A549 (cell line): ENCODE data around the gene LINC01488.

Experiments
- CBX2 ChIP-seq: fragments of 200-600 bp; sonication (generic); IDR thresholded peaks from 2 replicates; pipeline ENCODE4 v1.6.1; 2016; ENCODE audit warnings: low read depth, mild to moderate bottlenecking, borderline replicate concordance
- CHD2 ChIP-seq: fragments of 150-350 bp; IDR thresholded peaks from 2 replicates; pipeline ENCODE4 v1.6.1; 2014; ENCODE audit warnings: low read length; ENCODE audit not compliant: partially characterized antibody
- CTCF ChIP-seq: fragments of >200 bp; sonication (Bioruptor Twin); formaldehyde crosslinking; IDR thresholded peaks from 3 replicates; pipeline ENCODE4 v1.5.1; 2016
- ESRRA ChIP-seq: fragments of 150-350 bp; IDR thresholded peaks from 2 replicates; pipeline ENCODE4 v1.6.1; 2014; ENCODE audit warnings: mild to moderate bottlenecking, low read length, borderline replicate concordance
- HMGXB4 ChIP-seq: fragments of 250-450 bp; sonication (Bioruptor Pico); IDR thresholded peaks from 2 replicates; pipeline ENCODE4 v1.5.0; 2021; ENCODE audit warnings: mild to moderate bottlenecking, moderate library complexity, borderline replicate concordance
- MAX ChIP-seq: IDR thresholded peaks from 2 replicates; pipeline ENCODE4 v1.6.1; 2012
- POLR2A ChIP-seq: IDR thresholded peaks from 2 replicates; pipeline ENCODE4 v1.6.1; 2012; ENCODE audit warnings: mild to moderate bottlenecking, low read length
- RAD21 ChIP-seq, 2 experiments: fragments of >200 bp in 1 of 2; sonication (Bioruptor Twin) in 1 of 2; formaldehyde crosslinking in 1 of 2; IDR thresholded peaks in 1 of 2; conservative IDR thresholded peaks in 1 of 2; 2 replicates in 1 of 2; 3 replicates in 1 of 2; pipeline ENCODE4 v1.6.1; 2012 to 2018; ENCODE audit warnings: inconsistent platforms in 1 of 2
- RCOR1 ChIP-seq: fragments of 150-350 bp; IDR thresholded peaks from 2 replicates; pipeline ENCODE4 v1.6.1; 2014; ENCODE audit warnings: antibody characterized with exemption, low read length, low read depth
- REST ChIP-seq: fragments of 200-600 bp; sonication (generic); IDR thresholded peaks from 2 replicates; pipeline ENCODE4 v1.6.1; 2016; ENCODE audit warnings: antibody characterized with exemption, mild to moderate bottlenecking, moderate library complexity
- SMC3 ChIP-seq: fragments of >200 bp; sonication (Bioruptor Twin); formaldehyde crosslinking; IDR thresholded peaks from 3 replicates; pipeline ENCODE4 v1.6.1; 2018; ENCODE audit warnings: inconsistent platforms

- TF ChIP-seq CTCF (no peak), POLR2A (no peak), REST (no peak), RAD21 (conservative IDR thresholded peaks at IDR 0.05 in 1 of 2, IDR thresholded peaks at IDR 0.05 in 1 of 2) (no peak), CHD2 (no peak), MAX (no peak), HMGXB4 (CRISPR knock-in tag) (no peak), SMC3 (no peak), RCOR1 (no peak), ESRRA (no peak), CBX2 (no peak)
Measured at GRCh38 chr11:69486056-69486772, 4.8 kb downstream of the LINC01488 start.
